ENCODE measurements around the gene PDCL2.

GRCh38 chr4:55635741-55636655, 44.0 kb upstream of the PDCL2 start, which contains the start of gene NMU:
- TF ChIP-seq POLR2A (IDR thresholded peaks at IDR 0.05; ENCODE audit: low read length) (no peak), GATA1 (IDR thresholded peaks at IDR 0.05; ENCODE audit: low read depth, low read length) (no peak)

Measured in erythroblast (primary cell).